ENCODE data around the gene LTBP2. TPM values are rescaled to one million over a fixed set of nuclear protein-coding genes. Genes with fewer than 3 reads are reported as not detected.

The LTBP2 gene
- total and polyA plus RNA-seq, 2 of the 13 experiments (the other 11 are each of a cell fraction or from before 2014, with no cell fraction given), result 0.20 to 0.41 TPM

DNA sequence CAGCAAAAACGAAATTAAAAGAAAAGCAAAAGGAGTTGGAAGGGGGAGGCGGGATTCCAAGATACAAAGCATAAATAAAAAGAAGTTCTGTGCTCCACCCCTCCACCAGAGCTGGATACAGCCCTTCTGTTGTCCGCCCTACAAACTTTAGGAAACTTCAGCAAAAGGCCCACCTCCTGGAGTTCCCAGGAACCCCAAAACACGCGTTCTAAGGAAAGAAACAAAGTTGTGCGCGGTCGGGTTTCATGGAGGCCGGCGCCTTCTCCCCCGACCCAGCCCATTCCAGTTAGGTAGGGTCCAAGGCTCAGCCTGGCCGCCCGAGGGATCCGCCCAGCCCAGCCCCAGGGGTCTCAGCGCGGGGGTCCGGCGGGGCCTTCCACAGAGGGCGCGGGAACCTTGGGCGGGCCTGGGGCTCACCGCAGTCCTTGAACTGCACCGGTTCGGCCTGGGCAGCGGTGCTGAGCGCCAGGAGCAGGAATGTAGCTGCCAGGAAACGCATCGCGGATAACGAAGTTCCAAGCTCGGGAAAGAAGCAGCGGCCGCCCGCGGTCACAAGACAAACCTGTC is 119.2 kb downstream of the LTBP2 start, which contains the start of gene NPC2 (continued):
- TF ChIP-seq, protein P1, sequence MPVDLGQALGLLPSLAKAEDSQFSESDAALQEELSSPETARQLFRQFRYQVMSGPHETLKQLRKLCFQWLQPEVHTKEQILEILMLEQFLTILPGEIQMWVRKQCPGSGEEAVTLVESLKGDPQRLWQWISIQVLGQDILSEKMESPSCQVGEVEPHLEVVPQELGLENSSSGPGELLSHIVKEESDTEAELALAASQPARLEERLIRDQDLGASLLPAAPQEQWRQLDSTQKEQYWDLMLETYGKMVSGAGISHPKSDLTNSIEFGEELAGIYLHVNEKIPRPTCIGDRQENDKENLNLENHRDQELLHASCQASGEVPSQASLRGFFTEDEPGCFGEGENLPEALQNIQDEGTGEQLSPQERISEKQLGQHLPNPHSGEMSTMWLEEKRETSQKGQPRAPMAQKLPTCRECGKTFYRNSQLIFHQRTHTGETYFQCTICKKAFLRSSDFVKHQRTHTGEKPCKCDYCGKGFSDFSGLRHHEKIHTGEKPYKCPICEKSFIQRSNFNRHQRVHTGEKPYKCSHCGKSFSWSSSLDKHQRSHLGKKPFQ (CRISPR knock-in tag; IDR thresholded peaks at IDR 0.05; ENCODE audit: insufficient replicate concordance), result no peak
- TF ChIP-seq ZNF75D (CRISPR knock-in tag; IDR thresholded peaks at IDR 0.05; ENCODE audit: borderline replicate concordance) (no peak), PRPF4 (IDR thresholded peaks at IDR 0.05; ENCODE audit: low read depth, low read length, poor library complexity, severe bottlenecking) (no peak), POGZ (CRISPR knock-in tag; IDR thresholded peaks at IDR 0.05) (peak; percentile 32; the same call in 1 of the 2 replicates), ZNF207 (IDR thresholded peaks at IDR 0.05; ENCODE audit: borderline replicate concordance) (no peak), HNF4A (CRISPR knock-in tag; IDR thresholded peaks at IDR 0.05) (peak; percentile 70), ZMYM3 (CRISPR knock-in tag; IDR thresholded peaks at IDR 0.05) (peak; percentile 30; the same call in 1 of the 2 replicates), SOX6 (IDR thresholded peaks at IDR 0.05) (no peak), SOX6 (CRISPR knock-in tag; IDR thresholded peaks at IDR 0.05) (peak; percentile 60; the same call in 1 of the 2 replicates), NAIF1 (CRISPR knock-in tag; IDR thresholded peaks at IDR 0.05; ENCODE audit: borderline replicate concordance) (no peak; the same call in 1 of the 2 replicates), TBX3 (IDR thresholded peaks at IDR 0.05; ENCODE audit: borderline replicate concordance) (no peak), ZNF598 (CRISPR knock-in tag; IDR thresholded peaks at IDR 0.05; ENCODE audit: borderline replicate concordance) (no peak), KAT8 (CRISPR knock-in tag; IDR thresholded peaks at IDR 0.05) (0 out of 2 replicates have a peak, but pooled peaks have one; percentile 20), ZNF562 (CRISPR knock-in tag; IDR thresholded peaks at IDR 0.05; ENCODE audit: borderline replicate concordance) (no peak), STAG1 (CRISPR knock-in tag; IDR thresholded peaks at IDR 0.05) (no peak), SMAD9 (CRISPR knock-in tag; IDR thresholded peaks at IDR 0.05) (no peak), MED8 (CRISPR knock-in tag; IDR thresholded peaks at IDR 0.05; ENCODE audit: insufficient replicate concordance) (no peak), ZNF430 (CRISPR knock-in tag; IDR thresholded peaks at IDR 0.05) (no peak)
- TF ChIP-seq, protein P2, sequence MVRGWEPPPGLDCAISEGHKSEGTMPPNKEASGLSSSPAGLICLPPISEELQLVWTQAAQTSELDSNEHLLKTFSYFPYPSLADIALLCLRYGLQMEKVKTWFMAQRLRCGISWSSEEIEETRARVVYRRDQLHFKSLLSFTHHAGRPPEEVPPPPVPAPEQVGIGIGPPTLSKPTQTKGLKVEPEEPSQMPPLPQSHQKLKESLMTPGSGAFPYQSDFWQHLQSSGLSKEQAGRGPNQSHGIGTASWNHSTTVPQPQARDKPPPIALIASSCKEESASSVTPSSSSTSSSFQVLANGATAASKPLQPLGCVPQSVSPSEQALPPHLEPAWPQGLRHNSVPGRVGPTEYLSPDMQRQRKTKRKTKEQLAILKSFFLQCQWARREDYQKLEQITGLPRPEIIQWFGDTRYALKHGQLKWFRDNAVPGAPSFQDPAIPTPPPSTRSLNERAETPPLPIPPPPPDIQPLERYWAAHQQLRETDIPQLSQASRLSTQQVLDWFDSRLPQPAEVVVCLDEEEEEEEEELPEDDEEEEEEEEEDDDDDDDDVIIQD (CRISPR knock-in tag; IDR thresholded peaks at IDR 0.05; ENCODE audit: low read depth), result no peak
- TF ChIP-seq, protein P3, sequence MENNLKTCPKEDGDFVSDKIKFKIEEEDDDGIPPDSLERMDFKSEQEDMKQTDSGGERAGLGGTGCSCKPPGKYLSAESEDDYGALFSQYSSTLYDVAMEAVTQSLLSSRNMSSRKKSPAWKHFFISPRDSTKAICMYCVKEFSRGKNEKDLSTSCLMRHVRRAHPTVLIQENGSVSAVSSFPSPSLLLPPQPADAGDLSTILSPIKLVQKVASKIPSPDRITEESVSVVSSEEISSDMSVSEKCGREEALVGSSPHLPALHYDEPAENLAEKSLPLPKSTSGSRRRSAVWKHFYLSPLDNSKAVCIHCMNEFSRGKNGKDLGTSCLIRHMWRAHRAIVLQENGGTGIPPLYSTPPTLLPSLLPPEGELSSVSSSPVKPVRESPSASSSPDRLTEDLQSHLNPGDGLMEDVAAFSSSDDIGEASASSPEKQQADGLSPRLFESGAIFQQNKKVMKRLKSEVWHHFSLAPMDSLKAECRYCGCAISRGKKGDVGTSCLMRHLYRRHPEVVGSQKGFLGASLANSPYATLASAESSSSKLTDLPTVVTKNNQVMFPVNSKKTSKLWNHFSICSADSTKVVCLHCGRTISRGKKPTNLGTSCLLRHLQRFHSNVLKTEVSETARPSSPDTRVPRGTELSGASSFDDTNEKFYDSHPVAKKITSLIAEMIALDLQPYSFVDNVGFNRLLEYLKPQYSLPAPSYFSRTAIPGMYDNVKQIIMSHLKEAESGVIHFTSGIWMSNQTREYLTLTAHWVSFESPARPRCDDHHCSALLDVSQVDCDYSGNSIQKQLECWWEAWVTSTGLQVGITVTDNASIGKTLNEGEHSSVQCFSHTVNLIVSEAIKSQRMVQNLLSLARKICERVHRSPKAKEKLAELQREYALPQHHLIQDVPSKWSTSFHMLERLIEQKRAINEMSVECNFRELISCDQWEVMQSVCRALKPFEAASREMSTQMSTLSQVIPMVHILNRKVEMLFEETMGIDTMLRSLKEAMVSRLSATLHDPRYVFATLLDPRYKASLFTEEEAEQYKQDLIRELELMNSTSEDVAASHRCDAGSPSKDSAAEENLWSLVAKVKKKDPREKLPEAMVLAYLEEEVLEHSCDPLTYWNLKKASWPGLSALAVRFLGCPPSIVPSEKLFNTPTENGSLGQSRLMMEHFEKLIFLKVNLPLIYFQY (CRISPR knock-in tag; IDR thresholded peaks at IDR 0.05; ENCODE audit: borderline replicate concordance), result peak; percentile 71; the same call in 1 of the 2 replicates
- TF ChIP-seq, protein P4, sequence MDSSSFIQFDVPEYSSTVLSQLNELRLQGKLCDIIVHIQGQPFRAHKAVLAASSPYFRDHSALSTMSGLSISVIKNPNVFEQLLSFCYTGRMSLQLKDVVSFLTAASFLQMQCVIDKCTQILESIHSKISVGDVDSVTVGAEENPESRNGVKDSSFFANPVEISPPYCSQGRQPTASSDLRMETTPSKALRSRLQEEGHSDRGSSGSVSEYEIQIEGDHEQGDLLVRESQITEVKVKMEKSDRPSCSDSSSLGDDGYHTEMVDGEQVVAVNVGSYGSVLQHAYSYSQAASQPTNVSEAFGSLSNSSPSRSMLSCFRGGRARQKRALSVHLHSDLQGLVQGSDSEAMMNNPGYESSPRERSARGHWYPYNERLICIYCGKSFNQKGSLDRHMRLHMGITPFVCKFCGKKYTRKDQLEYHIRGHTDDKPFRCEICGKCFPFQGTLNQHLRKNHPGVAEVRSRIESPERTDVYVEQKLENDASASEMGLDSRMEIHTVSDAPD (CRISPR knock-in tag; IDR thresholded peaks at IDR 0.05), result no peak

Measured in HepG2 (cell line).